PFSK-1 (cell line): ENCODE data around the gene DIP2B.

Experiments used
- FOXP2 ChIP-seq: optimal IDR thresholded peaks from 2 replicates; pipeline ENCODE3; 2011; ENCODE audit warnings: borderline replicate concordance, control low read depth, inconsistent platforms; ENCODE audit not compliant: insufficient read depth; ENCODE audit errors: extremely low read length, extremely low read depth
- POLR2AphosphoS5 ChIP-seq: IDR thresholded peaks from 2 replicates; pipeline ENCODE4 v1.6.1; 2012; ENCODE audit warnings: low read depth, mild to moderate bottlenecking, control low read depth, low read length, moderate library complexity
- REST ChIP-seq, 2 experiments: IDR thresholded peaks; 2 replicates each; pipeline versions ENCODE4 v1.6.1 to v1.8.0; 2011 to 2012; ENCODE audit warnings: low read depth in 2 of 2, low read length in 2 of 2, control low read depth in 1 of 2, inconsistent platforms in 1 of 2, mild to moderate bottlenecking in 1 of 2, moderate library complexity in 1 of 2; ENCODE audit not compliant: insufficient read depth in 1 of 2
- SIN3A ChIP-seq: IDR thresholded peaks from 2 replicates; pipeline ENCODE4 v1.6.1; 2012; ENCODE audit warnings: mild to moderate bottlenecking, low read length, moderate library complexity, borderline replicate concordance; ENCODE audit not compliant: insufficient read depth
- TAF1 ChIP-seq: IDR thresholded peaks from 2 replicates; pipeline ENCODE4 v1.6.1; 2012; ENCODE audit warnings: low read length, control low read depth, borderline replicate concordance; ENCODE audit not compliant: insufficient read depth

GRCh38 chr12:50699940-50700339 lies 195.2 kb downstream of the DIP2B start:
- TF ChIP-seq POLR2AphosphoS5 (no peak), REST (IDR thresholded peaks at IDR 0.05; ENCODE audit: insufficient read depth in 1 of 2, low read depth in 2 of 2, low read length in 2 of 2) (no peak), SIN3A (no peak), TAF1 (no peak), FOXP2 (no peak)
